Transverse colon (tissue), 4 donors: ENCODE results near the gene SBNO1. TPM values are rescaled to one million over a fixed set of nuclear protein-coding genes. Genes with fewer than 3 reads are reported as not detected.

Source experiments
- DNase-seq: peaks from one replicate; pipeline ENCODE4 v3.0.0-alpha.2; 2019
- H3K27ac ChIP-seq, 4 donors: fragments of 200-600 bp; sonication (generic); 2 replicates each; pipeline ENCODE4 v1.5.1; 2016 to 2018; ENCODE audit warnings: inconsistent platforms in 4 of 4
- H3K27me3 ChIP-seq: fragments of 200-600 bp; sonication (generic); 2 replicates; pipeline ENCODE4 v1.5.1; 2017; ENCODE audit warnings: inconsistent platforms
- H3K36me3 ChIP-seq, 4 donors: fragments of 200-600 bp; sonication (generic); 2 replicates each; pipeline ENCODE4 v1.5.1; 2017 to 2019; ENCODE audit warnings: inconsistent platforms in 4 of 4
- H3K4me1 ChIP-seq, 4 donors: fragments of 200-600 bp; sonication (generic); 2 replicates each; pipeline ENCODE4 v1.5.1; 2017 to 2020; ENCODE audit warnings: inconsistent platforms in 4 of 4
- H3K4me3 ChIP-seq, 4 donors: fragments of 200-600 bp; sonication (generic); 1 replicate in 1 of 4; 2 replicates in 3 of 4; pipeline versions ENCODE4 v1.5.1 to v1.6.1; 2017 to 2019; ENCODE audit warnings: inconsistent platforms in 4 of 4
- H3K9me3 ChIP-seq, 2 donors: fragments of 200-600 bp; sonication (generic); 2 replicates each; pipeline ENCODE4 v1.5.1; 2017 to 2019; ENCODE audit warnings: inconsistent platforms in 2 of 2
- EP300 ChIP-seq: sonication (generic); formaldehyde crosslinking; IDR thresholded peaks from one replicate; pipeline ENCODE4 v1.6.1; 2017; ENCODE audit warnings: antibody characterized with exemption, low read depth
- POLR2A ChIP-seq: fragments of 450-650 bp; IDR thresholded peaks from one replicate; pipeline ENCODE4 v1.6.1; 2016; ENCODE audit warnings: antibody characterized with exemption, mild to moderate bottlenecking, moderate library complexity
- POLR2AphosphoS5 ChIP-seq, 3 donors: sonication (generic); formaldehyde crosslinking; IDR thresholded peaks; one replicate each; pipeline ENCODE4 v1.6.1; 2016; ENCODE audit warnings: antibody characterized with exemption in 3 of 3
- WGBS, 2 donors: methylation state at CpG; one replicate each; pipeline ENCODE4 v1.1.5; 2018; ENCODE audit warnings: low coverage in 1 of 2; 5-methylcytosine and 5-hydroxymethylcytosine counted together
- in situ Hi-C, 4 donors: fragments of 200-750 bp; cut with MboI; loops; one replicate each; pipeline versions ENCODE4 v1.15.0 to v1.15.1; 2017; ENCODE audit warnings: low sequenced_read_pairs in 3 of 4, low pct_ligation_motif_present in 1 of 4, low pct_unique_long_range_greater_than_20kb in 1 of 4
- intact Hi-C: fragments of 100-400 bp; cut with DNase I; formaldehyde crosslinking; loops from one replicate; pipeline ENCODE4 v1.15.1; 2023; ENCODE audit warnings: low total_unique reads
- total RNA-seq, 4 donors: library from RNA; depleted of rRNA; stranded (reverse); fragments of >200 nt; gene quantifications; one replicate each; pipeline ENCODE4 v1.1.0, GENCODE V29; 2016
- TF ChIP-seq, protein P1 (sequence below), 5 experiments: fragments of 200-600 bp in 3 of 5; fragments of 450-650 bp in 2 of 5; sonication (generic) in 3 of 5; IDR thresholded peaks; 1 replicate in 2 of 5; 2 replicates in 3 of 5; pipeline ENCODE4 v1.5.1; 2016 to 2017; ENCODE audit warnings: antibody characterized with exemption in 5 of 5, inconsistent platforms in 3 of 5, mild to moderate bottlenecking in 2 of 5, moderate library complexity in 1 of 5

The SBNO1 gene
- total RNA-seq, 4 donors from 2014 or later: 14.6 to 26.9 (median 23.8) TPM

DNA sequence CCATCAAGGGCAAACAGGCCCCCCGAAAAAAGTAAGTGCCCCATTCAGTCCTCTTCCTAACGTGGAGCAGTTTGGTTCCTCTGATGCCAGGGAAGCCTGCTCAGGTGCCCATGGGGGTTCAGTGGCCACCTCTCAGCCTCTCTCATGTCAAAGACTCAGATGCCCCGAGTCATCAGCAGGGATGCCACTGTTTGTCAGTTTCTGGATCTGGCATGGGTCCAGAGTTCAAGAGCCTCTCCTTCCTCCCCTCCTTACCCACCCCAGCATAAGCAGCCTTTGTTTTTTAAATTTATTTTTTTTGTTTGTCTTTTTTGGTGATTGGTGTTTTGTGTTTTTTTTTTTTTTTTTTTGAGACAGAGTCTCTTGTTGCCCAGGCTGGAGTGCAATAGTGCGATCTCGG lies 30.6 kb upstream of the SBNO1 start:
- Histone ChIP-seq H3K4me3 (no peak overlapping the region), H3K36me3 (peaks cover 0 to 58% (median 22%) of the 10 kb centered on the region in 4 donors), H3K27ac (peak overlapping the region in 1 of 4 donors; percentile 1), H3K4me1 (peaks cover 6 to 49% (median 32%) of the 10 kb centered on the region in 4 donors), H3K27me3 (no peaks in the 10 kb centered on the region), H3K9me3 (no peaks in the 10 kb centered on the region)
- in situ Hi-C loops: no loop called here
- WGBS, 2 donors: 80 to 95% methylated on average over 1 to 5 of the region's 5 CpGs
- TF ChIP-seq, protein P1, sequence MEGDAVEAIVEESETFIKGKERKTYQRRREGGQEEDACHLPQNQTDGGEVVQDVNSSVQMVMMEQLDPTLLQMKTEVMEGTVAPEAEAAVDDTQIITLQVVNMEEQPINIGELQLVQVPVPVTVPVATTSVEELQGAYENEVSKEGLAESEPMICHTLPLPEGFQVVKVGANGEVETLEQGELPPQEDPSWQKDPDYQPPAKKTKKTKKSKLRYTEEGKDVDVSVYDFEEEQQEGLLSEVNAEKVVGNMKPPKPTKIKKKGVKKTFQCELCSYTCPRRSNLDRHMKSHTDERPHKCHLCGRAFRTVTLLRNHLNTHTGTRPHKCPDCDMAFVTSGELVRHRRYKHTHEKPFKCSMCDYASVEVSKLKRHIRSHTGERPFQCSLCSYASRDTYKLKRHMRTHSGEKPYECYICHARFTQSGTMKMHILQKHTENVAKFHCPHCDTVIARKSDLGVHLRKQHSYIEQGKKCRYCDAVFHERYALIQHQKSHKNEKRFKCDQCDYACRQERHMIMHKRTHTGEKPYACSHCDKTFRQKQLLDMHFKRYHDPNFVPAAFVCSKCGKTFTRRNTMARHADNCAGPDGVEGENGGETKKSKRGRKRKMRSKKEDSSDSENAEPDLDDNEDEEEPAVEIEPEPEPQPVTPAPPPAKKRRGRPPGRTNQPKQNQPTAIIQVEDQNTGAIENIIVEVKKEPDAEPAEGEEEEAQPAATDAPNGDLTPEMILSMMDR (IDR thresholded peaks at IDR 0.05): no peak
- TF ChIP-seq POLR2AphosphoS5 (IDR thresholded peaks at IDR 0.05): no peak
- no peak for TF ChIP-seq EP300
- TF ChIP-seq POLR2A: no peak
- DNase-seq: no peak
- intact Hi-C loops: no loop called here

GRCh38 chr12:123393747-123394146 lies 29.1 kb upstream of the SBNO1 start:
- TF ChIP-seq, protein P1 (IDR thresholded peaks at IDR 0.05): no peak
- no peak for TF ChIP-seq POLR2AphosphoS5 (IDR thresholded peaks at IDR 0.05)
- TF ChIP-seq EP300: no peak
- Histone ChIP-seq H3K27me3 (no peaks in the 10 kb centered on the region), H3K4me3 (no peak overlapping the region), H3K36me3 (peaks cover 0 to 58% (median 22%) of the 10 kb centered on the region in 4 donors), H3K27ac (no peak overlapping the region), H3K4me1 (peaks cover 9 to 48% (median 29%) of the 10 kb centered on the region in 4 donors), H3K9me3 (no peaks in the 10 kb centered on the region)
- DNase-seq: no peak
- WGBS, 2 donors: 81 to 91% methylated on average over 3 to 4 of the region's 4 CpGs
- intact Hi-C loops: no loop called here
- in situ Hi-C loops: no loop called here

GRCh38 chr12:123391546-123392343 lies 27.1 kb upstream of the SBNO1 start:
- TF ChIP-seq POLR2A (no peak), POLR2AphosphoS5 (IDR thresholded peaks at IDR 0.05) (no peak), EP300 (no peak)
- TF ChIP-seq, protein P1 (IDR thresholded peaks at IDR 0.05): no peak
- peak overlapping the region; percentile 47 to 93 (median 90) for H3K27ac ChIP-seq
- H3K9me3 ChIP-seq: no peaks in the 10 kb centered on the region
- peaks cover 16 to 40% (median 27%) of the 10 kb centered on the region in 4 donors for H3K4me1 ChIP-seq
- H3K36me3 ChIP-seq: peaks cover 0 to 50% (median 22%) of the 10 kb centered on the region in 4 donors
- in situ Hi-C loops: no loop called here
- intact Hi-C loops: loop anchor here (1.0 kb wide), 1 partner anchor 41 kb away; no protein-coding TSS in a partner anchor
- H3K4me3 ChIP-seq: no peak overlapping the region
- H3K27me3 ChIP-seq: no peaks in the 10 kb centered on the region
- no peak for DNase-seq
- 49 to 78% methylated on average over 5 to 8 of the region's 8 CpGs for WGBS, 2 donors

DNA sequence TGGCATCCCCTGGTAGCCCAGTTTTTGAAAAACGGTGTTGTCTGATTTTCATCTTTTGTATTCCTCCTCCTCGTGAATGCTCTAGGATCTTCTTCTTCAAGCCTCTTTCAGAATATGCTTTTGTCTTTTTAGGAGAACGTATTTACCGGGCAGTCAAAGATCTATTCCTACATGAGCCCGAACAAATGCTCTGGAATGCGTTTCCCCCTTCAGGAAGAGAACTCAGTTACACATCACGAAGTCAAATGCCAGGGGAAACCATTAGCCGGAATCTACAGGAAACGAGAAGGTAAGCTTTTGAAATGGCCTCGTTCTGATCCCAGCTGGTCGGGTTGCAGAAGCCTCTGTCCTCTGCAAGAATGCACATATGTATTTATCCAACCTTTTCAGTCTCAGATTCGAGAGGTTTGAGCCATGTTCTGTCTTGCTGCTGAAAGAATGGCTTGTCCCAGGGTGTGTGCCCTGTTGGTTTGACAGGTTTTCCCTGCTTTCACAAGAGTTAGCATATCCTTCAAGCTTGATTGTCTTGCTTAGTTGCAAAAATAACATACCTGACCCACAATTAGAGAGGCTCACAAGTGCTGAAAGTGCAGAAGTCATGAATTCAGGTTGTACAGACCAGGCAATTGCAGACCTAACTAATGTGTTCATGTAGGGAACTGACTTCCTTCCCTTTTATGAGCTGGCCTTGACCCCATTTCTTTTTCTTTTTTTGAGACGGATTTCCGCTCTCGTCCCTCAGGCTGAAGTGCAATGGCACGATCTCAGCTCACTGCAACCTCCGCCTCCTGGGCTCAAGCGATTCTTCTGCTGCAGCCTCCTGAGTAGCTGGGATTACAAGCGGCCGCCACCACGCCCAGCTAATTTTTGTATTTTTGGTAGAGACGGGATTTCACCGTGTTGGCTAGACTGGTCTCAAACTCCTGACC lies 26.1 kb upstream of the SBNO1 start:
- intact Hi-C loops (no loop called here), in situ Hi-C loops (no loop called here)
- peak overlapping the region; percentile 89 to 93 (median 92) for H3K27ac ChIP-seq
- no peak for TF ChIP-seq POLR2A
- TF ChIP-seq, protein P1 (IDR thresholded peaks at IDR 0.05): no peak
- TF ChIP-seq EP300: no peak
- TF ChIP-seq POLR2AphosphoS5 (IDR thresholded peaks at IDR 0.05): peak in 1 of 3 donors; percentile 8
- H3K9me3 ChIP-seq: no peaks in the 10 kb centered on the region
- H3K4me1 ChIP-seq: peaks cover 16 to 35% (median 27%) of the 10 kb centered on the region in 4 donors
- H3K36me3 ChIP-seq: peaks cover 0 to 40% (median 17%) of the 10 kb centered on the region in 4 donors
- 40 to 81% methylated on average over 4 to 23 of the region's 23 CpGs for WGBS, 2 donors
- H3K27me3 ChIP-seq: no peaks in the 10 kb centered on the region
- DNase-seq: no peak
- peak overlapping the region in 2 of 4 donors; percentile 62 to 85 for H3K4me3 ChIP-seq
